SK-N-SH treated with all-trans-retinoic acid at 6 μM for 48 hours (cell line): ENCODE results near the gene JUND.

Experiments used
- ATAC-seq: fragments of 200-7000 bp; cut with Tn5 transposase; 3 replicates; pipeline ENCODE4 v1.9.1; 2020; ENCODE audit warnings: mild to moderate bottlenecking, moderate library complexity
- ARNTL ChIP-seq: fragments of 450-650 bp; formaldehyde crosslinking; IDR thresholded peaks from 2 replicates; pipeline ENCODE4 v1.5.0; 2020; ENCODE audit warnings: low read depth, mild to moderate bottlenecking, moderate library complexity, borderline replicate concordance
- BACH2 ChIP-seq: fragments of 250-450 bp; sonication (Bioruptor Pico); IDR thresholded peaks from 2 replicates; pipeline ENCODE4 v1.9.0; 2021; ENCODE audit warnings: mild to moderate bottlenecking, borderline replicate concordance
- CSDC2 ChIP-seq: fragments of 250-450 bp; sonication (Bioruptor Pico); IDR thresholded peaks from 2 replicates; pipeline ENCODE4 v1.5.0; 2020; ENCODE audit warnings: mild to moderate bottlenecking, moderate library complexity
- ESRRG ChIP-seq: fragments of 250-450 bp; sonication (Bioruptor Pico); IDR thresholded peaks from 2 replicates; pipeline ENCODE4 v1.6.1; 2021; ENCODE audit warnings: mild to moderate bottlenecking
- GLIS3 ChIP-seq: fragments of 250-450 bp; sonication (Bioruptor Pico); IDR thresholded peaks from 2 replicates; pipeline ENCODE4 v1.5.0; 2020; ENCODE audit warnings: mild to moderate bottlenecking, moderate library complexity
- PPARA ChIP-seq: fragments of 250-450 bp; sonication (Bioruptor Pico); IDR thresholded peaks from 2 replicates; pipeline ENCODE4 v1.5.0; 2020; ENCODE audit warnings: mild to moderate bottlenecking, borderline replicate concordance
- RARB ChIP-seq: fragments of 250-450 bp; sonication (Bioruptor Pico); IDR thresholded peaks from 2 replicates; pipeline ENCODE4 v1.8.0; 2021; ENCODE audit warnings: mild to moderate bottlenecking, moderate library complexity
- SNAI2 ChIP-seq: fragments of 250-450 bp; sonication (Bioruptor Pico); IDR thresholded peaks from 2 replicates; pipeline ENCODE4 v1.5.0; 2020; ENCODE audit warnings: mild to moderate bottlenecking, moderate library complexity
- TCF4 ChIP-seq: fragments of 250-450 bp; sonication (Bioruptor Pico); IDR thresholded peaks from 2 replicates; pipeline ENCODE4 v1.8.0; 2021; ENCODE audit warnings: mild to moderate bottlenecking, moderate library complexity, borderline replicate concordance
- ZC3H10 ChIP-seq: fragments of 250-450 bp; sonication (Bioruptor Pico); IDR thresholded peaks from 2 replicates; pipeline ENCODE4 v1.5.1; 2021; ENCODE audit warnings: mild to moderate bottlenecking, moderate library complexity
- ZFP3 ChIP-seq: fragments of 250-450 bp; sonication (Bioruptor Pico); IDR thresholded peaks from 2 replicates; pipeline ENCODE4 v1.5.0; 2020; ENCODE audit warnings: mild to moderate bottlenecking, moderate library complexity
- ZNF565 ChIP-seq: fragments of 450-650 bp; formaldehyde crosslinking; conservative IDR thresholded peaks from 2 replicates; pipeline ENCODE4 v1.5.0; 2020; ENCODE audit warnings: low read depth, mild to moderate bottlenecking, moderate library complexity
- ZNF70 ChIP-seq: fragments of 450-650 bp; formaldehyde crosslinking; IDR thresholded peaks from 2 replicates; pipeline ENCODE4 v1.5.0; 2020; ENCODE audit warnings: mild to moderate bottlenecking, moderate library complexity
- ZNF8 ChIP-seq: fragments of 450-650 bp; formaldehyde crosslinking; IDR thresholded peaks from 2 replicates; pipeline ENCODE4 v1.5.0; 2020; ENCODE audit warnings: mild to moderate bottlenecking, moderate library complexity
- TF ChIP-seq, protein P1 (sequence below): fragments of 250-450 bp; sonication (Bioruptor Pico); IDR thresholded peaks from 2 replicates; pipeline ENCODE4 v1.8.0; 2020; ENCODE audit warnings: mild to moderate bottlenecking, moderate library complexity, borderline replicate concordance
- TF ChIP-seq, protein P2 (sequence below): fragments of 250-450 bp; sonication (Bioruptor Pico); IDR thresholded peaks from 2 replicates; pipeline ENCODE4 v1.5.1; 2021; ENCODE audit warnings: mild to moderate bottlenecking, moderate library complexity
- TF ChIP-seq, protein P3 (sequence below): fragments of 250-450 bp; sonication (Bioruptor Pico); IDR thresholded peaks from 2 replicates; pipeline ENCODE4 v1.5.1; 2020; ENCODE audit warnings: low read depth, mild to moderate bottlenecking, moderate library complexity
- TF ChIP-seq, protein P4 (sequence below): fragments of 250-450 bp; sonication (Bioruptor Pico); IDR thresholded peaks from 2 replicates; pipeline ENCODE4 v1.8.0; 2021; ENCODE audit warnings: low read depth, mild to moderate bottlenecking, moderate library complexity, borderline replicate concordance

JUND gene

DNA sequence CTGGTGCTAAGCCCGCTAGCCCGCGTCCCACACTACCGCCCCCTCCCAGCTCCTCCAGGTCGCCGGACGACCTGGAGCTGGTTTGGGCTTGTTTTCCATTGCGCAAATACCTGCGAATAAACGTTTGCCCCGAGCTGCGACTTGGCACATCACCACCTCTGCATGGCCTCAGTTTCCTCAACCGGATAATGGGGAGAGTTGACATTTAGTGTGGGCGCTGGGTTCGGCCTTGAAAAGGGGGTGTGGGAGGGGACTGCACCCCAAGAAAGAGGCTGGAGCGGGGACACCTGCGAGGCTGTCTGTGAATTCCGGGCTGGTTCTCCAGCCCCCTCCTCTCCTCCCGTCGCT lies 11.0 kb upstream of the JUND start:
- no peak; the same call in 2 of the 3 replicates for ATAC-seq

DNA sequence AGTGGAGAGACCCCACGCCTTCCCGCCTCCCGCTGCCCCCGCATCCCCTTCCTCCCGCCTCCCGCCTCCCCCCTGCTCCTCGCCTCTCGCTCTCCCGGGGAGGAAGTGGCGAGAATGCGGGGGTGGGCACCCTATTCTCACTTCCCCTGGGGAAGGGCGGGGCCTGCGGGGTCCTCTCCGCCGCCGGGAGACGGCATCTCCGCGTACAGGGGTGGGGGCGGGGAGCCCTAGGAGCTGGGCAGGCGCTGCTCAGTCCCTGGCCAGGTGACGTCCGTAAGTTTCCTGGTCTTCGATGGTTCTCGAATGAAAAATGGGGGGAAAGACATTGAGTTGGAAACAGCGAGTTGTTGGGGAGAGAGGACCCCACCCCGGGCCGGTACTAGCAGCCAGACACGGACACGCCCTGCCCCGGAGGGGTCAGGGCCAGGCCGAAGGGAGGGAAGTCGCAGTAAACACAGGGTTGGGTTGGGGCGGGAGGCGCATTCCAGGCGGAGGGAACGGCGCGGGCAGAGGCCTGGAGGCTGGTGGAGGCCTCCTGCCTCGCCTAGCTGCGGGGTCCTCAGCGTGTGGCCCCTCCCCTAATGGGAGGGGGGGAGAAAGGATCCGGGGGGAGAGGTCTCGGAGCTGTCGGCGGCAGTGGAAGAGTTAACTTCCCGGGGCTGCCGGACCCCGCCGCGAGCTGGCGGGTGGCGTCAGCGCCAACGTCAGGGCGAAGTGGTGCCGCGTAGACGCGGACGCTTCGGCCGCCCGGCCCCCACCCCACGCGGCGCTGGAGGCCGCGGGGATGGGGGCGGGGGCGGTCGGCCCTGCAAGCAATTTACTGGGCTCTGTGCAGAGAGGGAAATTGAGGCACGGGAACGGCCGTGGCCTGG lies 10.4 kb upstream of the JUND start:
- ATAC-seq = peak; percentile 78
- peak; percentile 67 for TF ChIP-seq ZFP3
- TF ChIP-seq TCF4 (CRISPR knock-in tag) = 0 out of 2 replicates have a peak, but pooled peaks have one; percentile 14
- TF ChIP-seq PPARA (CRISPR knock-in tag) = no peak
- 0 out of 2 replicates have a peak, but pooled peaks have one; percentile 6 for TF ChIP-seq SNAI2
- TF ChIP-seq, protein P1, sequence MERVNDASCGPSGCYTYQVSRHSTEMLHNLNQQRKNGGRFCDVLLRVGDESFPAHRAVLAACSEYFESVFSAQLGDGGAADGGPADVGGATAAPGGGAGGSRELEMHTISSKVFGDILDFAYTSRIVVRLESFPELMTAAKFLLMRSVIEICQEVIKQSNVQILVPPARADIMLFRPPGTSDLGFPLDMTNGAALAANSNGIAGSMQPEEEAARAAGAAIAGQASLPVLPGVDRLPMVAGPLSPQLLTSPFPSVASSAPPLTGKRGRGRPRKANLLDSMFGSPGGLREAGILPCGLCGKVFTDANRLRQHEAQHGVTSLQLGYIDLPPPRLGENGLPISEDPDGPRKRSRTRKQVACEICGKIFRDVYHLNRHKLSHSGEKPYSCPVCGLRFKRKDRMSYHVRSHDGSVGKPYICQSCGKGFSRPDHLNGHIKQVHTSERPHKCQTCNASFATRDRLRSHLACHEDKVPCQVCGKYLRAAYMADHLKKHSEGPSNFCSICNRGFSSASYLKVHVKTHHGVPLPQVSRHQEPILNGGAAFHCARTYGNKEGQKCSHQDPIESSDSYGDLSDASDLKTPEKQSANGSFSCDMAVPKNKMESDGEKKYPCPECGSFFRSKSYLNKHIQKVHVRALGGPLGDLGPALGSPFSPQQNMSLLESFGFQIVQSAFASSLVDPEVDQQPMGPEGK (CRISPR knock-in tag) = peak; percentile 40; the same call in 1 of the 2 replicates
- TF ChIP-seq, protein P2, sequence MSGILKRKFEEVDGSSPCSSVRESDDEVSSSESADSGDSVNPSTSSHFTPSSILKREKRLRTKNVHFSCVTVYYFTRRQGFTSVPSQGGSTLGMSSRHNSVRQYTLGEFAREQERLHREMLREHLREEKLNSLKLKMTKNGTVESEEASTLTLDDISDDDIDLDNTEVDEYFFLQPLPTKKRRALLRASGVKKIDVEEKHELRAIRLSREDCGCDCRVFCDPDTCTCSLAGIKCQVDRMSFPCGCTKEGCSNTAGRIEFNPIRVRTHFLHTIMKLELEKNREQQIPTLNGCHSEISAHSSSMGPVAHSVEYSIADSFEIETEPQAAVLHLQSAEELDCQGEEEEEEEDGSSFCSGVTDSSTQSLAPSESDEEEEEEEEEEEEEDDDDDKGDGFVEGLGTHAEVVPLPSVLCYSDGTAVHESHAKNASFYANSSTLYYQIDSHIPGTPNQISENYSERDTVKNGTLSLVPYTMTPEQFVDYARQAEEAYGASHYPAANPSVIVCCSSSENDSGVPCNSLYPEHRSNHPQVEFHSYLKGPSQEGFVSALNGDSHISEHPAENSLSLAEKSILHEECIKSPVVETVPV (CRISPR knock-in tag) = 0 out of 2 replicates have a peak, but pooled peaks have one; percentile 49
- TF ChIP-seq, protein P3, sequence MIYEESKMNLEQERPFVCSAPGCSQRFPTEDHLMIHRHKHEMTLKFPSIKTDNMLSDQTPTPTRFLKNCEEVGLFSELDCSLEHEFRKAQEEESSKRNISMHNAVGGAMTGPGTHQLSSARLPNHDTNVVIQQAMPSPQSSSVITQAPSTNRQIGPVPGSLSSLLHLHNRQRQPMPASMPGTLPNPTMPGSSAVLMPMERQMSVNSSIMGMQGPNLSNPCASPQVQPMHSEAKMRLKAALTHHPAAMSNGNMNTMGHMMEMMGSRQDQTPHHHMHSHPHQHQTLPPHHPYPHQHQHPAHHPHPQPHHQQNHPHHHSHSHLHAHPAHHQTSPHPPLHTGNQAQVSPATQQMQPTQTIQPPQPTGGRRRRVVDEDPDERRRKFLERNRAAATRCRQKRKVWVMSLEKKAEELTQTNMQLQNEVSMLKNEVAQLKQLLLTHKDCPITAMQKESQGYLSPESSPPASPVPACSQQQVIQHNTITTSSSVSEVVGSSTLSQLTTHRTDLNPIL (CRISPR knock-in tag) = no peak
- TF ChIP-seq, protein P4, sequence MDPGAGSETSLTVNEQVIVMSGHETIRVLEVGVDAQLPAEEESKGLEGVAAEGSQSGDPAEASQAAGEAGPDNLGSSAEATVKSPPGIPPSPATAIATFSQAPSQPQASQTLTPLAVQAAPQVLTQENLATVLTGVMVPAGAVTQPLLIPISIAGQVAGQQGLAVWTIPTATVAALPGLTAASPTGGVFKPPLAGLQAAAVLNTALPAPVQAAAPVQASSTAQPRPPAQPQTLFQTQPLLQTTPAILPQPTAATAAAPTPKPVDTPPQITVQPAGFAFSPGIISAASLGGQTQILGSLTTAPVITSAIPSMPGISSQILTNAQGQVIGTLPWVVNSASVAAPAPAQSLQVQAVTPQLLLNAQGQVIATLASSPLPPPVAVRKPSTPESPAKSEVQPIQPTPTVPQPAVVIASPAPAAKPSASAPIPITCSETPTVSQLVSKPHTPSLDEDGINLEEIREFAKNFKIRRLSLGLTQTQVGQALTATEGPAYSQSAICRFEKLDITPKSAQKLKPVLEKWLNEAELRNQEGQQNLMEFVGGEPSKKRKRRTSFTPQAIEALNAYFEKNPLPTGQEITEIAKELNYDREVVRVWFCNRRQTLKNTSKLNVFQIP (CRISPR knock-in tag) = 0 out of 2 replicates have a peak, but pooled peaks have one; percentile 28
- TF ChIP-seq ZC3H10 = peak; percentile 24
- 0 out of 2 replicates have a peak, but pooled peaks have one; percentile 47 for TF ChIP-seq ESRRG (CRISPR knock-in tag)
- TF ChIP-seq GLIS3 (CRISPR knock-in tag) = no peak
- 0 out of 2 replicates have a peak, but pooled peaks have one; percentile 13 for TF ChIP-seq ZNF70 (CRISPR knock-in tag)
- TF ChIP-seq, all 23 proteins: peak for 9

More for the DNA sequence above, 11.0 kb upstream of the JUND start:
- TF ChIP-seq RARB (CRISPR knock-in tag) (no peak), GLIS3 (CRISPR knock-in tag) (no peak), ZNF8 (no peak), ZNF70 (CRISPR knock-in tag) (no peak; the same call in 1 of the 2 replicates), ARNTL (CRISPR knock-in tag) (no peak), TCF4 (CRISPR knock-in tag) (no peak), PPARA (CRISPR knock-in tag) (no peak), SNAI2 (no peak), ZFP3 (no peak; the same call in 1 of the 2 replicates), ZNF565 (CRISPR knock-in tag) (no peak), BACH2 (CRISPR knock-in tag) (no peak), ZC3H10 (no peak), CSDC2 (no peak), ESRRG (CRISPR knock-in tag) (no peak)
- TF ChIP-seq, protein P4 (CRISPR knock-in tag) = no peak
- TF ChIP-seq, protein P3 (CRISPR knock-in tag) = no peak
- TF ChIP-seq, protein P1 (CRISPR knock-in tag) = no peak
